ENCODE measurements around the gene RPS21.

RPS21 gene

GRCh38 chr20:62410746-62411478, 24.0 kb downstream of the RPS21 start:
- DNase-seq (ENCODE audit: low spot score), result no peak

DNA sequence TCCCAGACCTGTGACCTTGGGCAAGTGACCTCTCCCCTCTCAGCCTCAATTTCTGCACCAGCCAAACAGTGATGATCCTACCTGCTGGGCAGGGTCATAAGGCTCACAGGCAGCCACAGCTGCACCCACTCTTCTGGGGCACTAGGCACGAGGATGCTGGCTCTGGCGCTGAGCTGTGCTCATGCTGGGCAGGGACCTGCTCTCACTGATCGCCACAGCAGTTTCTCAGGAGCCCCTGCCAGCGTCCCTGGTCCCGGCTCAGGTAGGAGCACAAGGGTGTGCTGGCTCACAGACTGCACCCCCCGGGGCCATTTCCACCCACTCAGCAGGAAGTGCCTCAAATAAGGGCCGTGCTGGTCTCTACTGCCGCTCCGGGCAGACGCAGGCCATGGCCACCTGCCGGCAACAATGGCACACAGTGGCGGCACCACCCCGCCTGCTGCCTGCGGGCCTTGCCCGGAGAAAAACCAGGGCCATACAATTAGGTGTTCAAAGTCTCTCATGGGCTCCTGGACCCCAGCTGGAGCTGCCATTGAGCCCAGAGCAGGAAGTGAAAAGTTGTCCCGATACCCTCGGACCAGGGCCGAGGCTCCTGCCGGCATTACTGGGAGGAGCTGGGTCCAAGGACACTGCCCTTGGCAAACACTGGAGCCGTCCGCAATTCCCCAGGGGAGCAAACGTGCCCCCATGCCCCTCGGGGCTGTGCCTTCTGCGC, 24.7 kb downstream of the RPS21 start:
- DNase-seq (ENCODE audit: low spot score), result no peak

GRCh38 chr20:62412194-62413024, 25.5 kb downstream of the RPS21 start:
- DNase-seq (ENCODE audit: low spot score), result no peak

DNA sequence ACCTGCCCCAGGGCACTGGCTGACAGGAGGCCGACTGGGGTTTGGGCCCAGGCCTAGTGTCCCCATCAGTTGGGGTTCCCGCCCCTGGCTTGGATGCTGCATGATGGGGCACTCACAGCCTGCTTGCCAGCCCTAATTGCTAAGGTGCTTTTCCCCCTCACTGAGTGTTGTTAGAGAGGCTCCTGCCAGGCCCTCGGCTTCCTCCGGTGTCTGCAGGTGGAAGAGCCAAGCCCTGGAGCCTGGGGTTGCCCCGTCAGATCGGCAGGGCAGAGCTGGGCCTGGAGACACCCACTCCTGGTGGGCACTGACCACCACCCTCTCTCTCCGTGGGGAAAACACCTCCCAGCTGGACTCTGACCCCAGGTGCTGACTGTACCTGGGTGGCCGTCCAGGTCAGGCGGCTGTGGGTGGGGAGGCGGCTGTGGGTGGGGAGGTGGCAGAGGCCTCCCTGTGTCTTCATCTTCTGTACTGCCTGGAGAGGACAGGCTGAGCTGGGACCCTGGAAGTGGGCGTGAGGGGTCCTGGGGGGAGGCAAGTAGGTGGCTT, 26.2 kb downstream of the RPS21 start:
- DNase-seq (ENCODE audit: low spot score), result no peak

DNA sequence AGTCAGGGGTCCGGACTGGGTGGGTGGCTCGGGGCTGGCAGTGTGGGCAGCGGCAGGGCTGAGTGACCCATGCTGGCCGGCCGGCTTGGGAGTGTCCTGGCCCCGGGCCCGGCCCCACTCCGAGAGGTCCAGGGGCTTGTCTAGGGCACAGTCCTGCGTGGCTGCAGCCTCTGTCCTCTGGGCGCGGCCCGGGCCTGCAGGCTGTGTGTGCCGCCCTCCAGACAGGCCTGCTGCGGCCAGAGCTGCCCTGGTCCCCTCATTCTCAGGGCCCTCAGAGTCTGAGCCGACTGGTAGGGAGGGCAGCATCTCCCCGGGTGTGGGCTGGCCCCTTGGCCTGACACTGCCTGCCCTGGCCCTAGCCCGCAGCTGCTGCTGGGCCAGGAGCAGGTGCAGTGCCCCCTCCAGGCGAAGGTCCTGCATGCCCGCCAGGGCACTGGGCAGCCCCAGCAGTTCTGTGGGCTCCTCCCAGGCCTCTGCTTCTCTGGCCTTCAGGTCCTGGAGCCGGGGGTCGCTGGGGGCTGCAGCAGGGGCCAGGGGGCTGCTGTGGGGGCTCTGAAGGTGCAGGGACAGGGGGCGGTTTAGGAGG, 27.1 kb downstream of the RPS21 start:
- DNase-seq (ENCODE audit: low spot score), result no peak

DNA sequence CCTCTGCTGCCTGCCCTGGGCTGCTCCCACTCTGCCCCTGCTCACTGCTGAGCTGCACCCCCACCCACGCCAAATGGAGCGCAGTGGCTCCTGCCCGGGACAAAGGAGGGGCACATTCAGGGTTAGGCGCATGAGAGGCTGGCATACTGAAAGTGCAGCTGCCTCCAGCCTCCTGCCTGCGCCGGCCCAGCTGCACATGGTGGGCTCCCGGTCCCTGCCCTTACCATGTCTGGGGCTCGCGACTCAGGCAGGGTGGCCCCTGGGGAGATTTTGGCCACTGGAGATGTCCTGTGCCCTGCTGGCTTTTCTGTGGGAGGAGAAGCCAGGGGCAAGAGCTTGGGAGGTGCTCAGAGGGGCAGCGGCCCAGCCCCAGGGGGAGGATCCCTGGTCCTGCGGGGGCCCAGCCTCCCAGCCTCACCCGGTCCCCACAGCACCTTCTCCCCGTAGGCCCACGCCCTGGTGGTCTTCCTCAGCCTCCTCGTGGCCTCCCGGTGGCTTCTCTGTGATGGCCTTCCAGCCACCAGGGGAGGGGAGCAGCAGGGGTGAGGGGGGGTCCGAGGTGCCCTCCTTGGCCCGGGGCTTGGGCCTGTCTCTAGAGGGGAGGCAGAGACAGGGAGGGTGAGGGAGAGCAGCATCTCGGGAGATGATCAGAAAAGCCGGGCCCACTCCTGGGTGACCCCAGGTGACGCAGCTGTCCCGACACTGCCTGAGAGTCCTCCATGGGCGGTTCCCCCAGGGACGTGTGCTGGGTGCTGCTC, 28.6 kb downstream of the RPS21 start:
- DNase-seq (ENCODE audit: low spot score), result no peak

- DNase-seq (ENCODE audit: low spot score), result no peak
Measured at GRCh38 chr20:62416651-62417637, 30.0 kb downstream of the RPS21 start.

DNA sequence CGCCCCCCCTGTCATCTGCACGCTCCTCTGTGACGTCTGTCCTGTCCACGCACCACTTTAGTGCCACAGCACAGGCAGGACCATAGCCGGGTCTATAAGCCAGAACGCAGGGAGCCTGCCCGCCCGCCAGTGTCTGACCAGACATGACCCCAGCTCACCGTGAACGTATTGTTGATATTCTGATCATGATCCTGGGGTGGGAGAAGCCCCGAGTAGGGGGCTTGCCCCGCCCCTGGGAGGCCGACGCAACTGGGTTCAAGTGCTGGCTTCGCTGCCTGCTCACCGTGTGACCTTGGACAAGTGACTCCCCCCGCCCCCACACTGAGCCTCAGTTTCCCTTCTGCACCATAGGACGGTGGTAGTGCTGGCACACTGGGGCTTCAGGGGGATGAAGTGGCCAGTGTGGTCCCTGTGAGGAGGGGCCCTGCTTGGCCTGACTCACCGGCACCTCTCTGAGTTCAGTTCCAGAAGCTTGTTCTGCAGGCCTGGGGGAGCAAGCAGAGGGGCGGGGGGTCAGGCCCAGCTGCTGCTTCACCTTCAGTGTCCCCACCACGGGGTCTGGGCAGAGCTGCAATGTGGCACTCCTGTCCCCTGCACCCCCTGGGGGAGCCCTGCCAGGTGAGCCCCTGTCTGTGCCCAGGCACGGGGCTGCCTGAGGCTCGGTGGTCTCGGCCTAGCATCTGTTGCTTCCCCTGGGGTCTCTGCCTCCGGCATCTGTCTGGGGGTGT, 31.2 kb downstream of the RPS21 start:
- no peak for DNase-seq (ENCODE audit: low spot score)

DNA sequence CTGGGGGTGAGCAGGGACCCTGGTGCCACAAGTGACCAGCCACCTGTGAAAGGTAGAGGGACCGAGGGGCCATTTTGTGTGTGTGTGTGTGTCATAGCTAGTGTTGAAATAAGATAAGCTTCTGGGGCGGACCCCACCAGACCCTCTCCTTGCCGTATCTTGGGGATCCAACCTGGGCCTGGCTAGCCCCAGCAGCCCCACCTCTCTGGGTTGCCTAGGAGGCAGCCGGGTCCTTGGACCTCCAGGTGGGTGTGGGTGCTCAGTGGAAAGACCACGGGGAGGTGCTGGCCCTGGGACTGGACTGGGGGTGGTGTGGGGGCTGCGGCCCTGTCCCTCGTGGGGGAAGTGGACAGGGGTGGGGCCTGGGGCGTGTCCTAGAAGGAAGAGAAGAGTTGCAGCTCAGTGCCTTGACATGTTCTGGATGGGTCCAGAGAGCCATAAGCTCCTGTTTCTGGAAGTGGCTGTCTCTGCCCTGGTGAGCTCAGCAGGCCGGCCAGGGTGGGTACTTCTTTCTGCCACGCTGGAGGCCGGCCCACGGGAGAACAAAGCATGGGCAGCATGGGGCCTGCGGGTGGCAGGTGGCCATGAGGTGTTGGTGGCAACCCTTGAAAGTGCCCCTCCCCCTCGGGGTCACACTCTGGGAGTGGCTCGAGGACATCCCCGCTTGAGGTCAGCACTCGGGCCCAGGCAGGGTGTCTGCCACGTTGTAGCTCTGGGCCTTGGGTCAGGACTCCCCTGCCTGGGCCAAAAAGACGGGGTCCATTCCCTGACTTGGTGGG, 32.0 kb downstream of the RPS21 start:
- DNase-seq (ENCODE audit: low spot score), result no peak

GRCh38 chr20:62419759-62420158, 32.9 kb downstream of the RPS21 start:
- DNase-seq (ENCODE audit: low spot score), result no peak

DNA sequence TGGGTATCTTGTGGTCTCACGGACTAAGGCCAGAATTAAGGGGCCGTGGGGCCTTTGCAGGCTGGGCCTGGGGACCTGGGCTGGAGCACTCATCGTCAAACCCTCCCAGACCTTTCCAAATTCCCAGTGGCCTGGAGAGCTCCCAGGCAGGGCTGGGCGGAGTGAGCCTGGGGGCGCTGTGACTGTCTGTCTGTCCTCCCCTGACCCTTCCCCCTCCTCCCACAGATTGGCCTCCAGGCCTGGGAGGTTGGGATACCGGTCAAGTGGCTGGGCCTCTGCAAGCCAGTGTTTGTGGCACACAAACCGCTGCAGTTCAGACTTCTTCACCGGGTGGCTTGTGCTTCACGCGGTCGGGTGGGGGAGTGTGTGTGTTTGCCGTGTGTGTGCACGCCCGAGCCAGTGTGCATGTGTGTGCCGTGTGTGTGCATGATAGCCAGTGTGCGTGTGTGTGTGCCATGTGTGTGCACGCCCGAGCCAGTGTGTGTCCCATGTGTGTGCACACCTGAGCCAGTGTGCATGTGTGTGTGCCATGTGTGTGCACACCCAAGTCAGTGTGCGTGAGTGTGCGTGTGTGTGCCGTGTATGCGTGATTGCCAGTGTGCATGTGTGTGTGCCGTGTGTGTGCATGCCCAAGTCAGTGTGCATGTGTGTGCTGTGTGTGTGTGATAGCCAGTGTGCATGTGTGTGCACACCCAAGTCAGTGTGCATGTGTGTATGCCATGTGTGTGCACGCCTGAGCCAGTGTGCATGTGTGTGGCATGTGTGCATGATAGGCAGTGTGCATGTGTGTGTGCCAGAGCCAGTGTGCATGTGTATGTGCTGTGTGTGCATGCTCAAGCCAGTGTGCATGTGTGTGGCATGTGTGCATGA, 34.2 kb downstream of the RPS21 start:
- DNase-seq (ENCODE audit: low spot score), result no peak

DNA sequence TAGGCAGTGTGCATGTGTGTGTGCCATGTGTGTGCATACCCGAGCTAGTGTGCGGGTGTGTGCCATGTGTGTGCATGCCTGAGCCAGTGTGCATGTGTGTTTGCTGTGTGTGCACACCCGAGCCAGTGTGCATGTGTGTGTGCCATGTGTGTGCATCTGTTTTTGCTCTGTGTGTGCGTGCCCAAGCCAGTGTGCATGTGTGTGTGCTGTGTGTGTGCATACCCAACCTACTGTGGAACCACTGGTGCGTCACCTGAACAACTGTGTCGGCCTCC, 34.8 kb downstream of the RPS21 start:
- no peak for DNase-seq (ENCODE audit: low spot score)

- no peak for DNase-seq (ENCODE audit: low spot score)
Measured at GRCh38 chr20:62422636-62423325, 35.9 kb downstream of the RPS21 start.

GRCh38 chr20:62423326-62423706, 36.4 kb downstream of the RPS21 start:
- DNase-seq (ENCODE audit: low spot score), result no peak

DNA sequence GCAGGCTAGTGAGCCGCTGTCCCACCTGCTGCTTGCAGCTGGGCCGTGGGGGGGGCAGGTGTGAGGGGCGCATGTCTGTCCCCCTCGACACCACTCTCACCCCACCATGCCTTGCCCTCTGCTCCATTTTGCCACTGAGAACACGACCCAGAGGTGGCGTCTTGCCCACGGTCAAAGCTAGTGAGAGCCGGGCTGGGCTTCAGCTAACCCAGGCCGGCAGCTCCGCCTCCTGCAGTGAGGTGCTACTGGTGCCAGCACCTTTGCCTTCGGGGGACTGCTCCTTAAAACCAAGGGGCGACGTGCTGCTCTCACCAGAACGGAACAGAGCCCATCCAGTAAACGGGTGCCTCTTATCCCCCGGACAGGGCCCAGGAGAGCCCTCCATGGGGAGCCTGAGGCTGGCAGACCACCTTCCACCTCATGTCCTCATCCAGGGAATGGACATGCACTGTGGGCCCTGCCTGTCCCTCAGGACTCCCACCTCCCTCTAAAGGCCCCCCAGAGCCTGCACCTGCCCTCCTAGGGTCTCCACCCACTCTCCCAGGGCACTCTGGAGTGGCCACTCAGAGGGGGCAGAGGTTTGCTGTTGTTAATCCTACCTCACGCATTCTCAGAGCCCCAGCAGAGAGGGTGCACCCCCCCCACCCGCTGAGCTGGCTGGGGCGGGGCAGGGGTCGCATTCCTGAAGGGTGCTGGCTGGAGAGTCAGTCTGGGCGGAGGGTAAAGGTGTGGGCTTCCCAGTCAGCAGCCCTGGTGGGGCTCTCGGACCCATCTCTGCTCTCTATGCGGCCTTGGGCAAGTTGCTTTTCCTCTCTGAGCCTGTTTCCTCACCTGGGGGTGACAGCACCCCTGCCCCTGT, 37.6 kb downstream of the RPS21 start:
- DNase-seq (ENCODE audit: low spot score), result no peak
